ENCODE measurements around the gene SPRING1.

Gene SPRING1

DNA sequence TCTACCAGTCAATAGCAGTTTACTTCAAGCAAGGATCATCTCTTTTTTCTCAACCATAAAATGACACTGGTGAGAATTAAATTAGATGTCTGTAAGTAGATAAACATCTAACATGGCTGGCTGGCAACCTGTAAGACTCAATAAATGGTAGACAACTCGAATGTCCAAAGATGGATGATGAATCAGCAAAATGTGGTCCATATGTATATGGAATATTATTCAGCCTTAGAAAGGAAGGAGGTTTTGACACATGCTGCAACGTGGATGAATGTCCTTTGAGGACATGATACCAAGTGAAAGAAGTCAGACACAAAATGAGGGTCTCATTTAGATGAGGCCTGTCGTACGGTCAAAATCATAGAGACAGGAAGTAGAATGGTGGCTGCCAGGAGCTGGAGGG, 46.2 kb downstream of the SPRING1 start:
- Histone ChIP-seq H3K4me3 (ENCODE audit: low read depth in 1 of 2, low read length in 2 of 2) (no peak overlapping the region), H3K9ac (ENCODE audit: low read length) (no peak overlapping the region), H3K27ac (ENCODE audit: low read depth, low read length) (no peak overlapping the region), H3K4me1 (ENCODE audit: insufficient read depth, low read length) (no peaks in the 10 kb centered on the region), H3K36me3 (ENCODE audit: insufficient read depth, low read length) (no peaks in the 10 kb centered on the region), H3K27me3 (ENCODE audit: control insufficient read depth in 1 of 2, insufficient read depth in 2 of 2, low read length in 2 of 2) (peaks cover 4 to 23% of the 10 kb centered on the region in 2 donors), H3K9me3 (ENCODE audit: low read length) (no peaks in the 10 kb centered on the region)

DNA sequence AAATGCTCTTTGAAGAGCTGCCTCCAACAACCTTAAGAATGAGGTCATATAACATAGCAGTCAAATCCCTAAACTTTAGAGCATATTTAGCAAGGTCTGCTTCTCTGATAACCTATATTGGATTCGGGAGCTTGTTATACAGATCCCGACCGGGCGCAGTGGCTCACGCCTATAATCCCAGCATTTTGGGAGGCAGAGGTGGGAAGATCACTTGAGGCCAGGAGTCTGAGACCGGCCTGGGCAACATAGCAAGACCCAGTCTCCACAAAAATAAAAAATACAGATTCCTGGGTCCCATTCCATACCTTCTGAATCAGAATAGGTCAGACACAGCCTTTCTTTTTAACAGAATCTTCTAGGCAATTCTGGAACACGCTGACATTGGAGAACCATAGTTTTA, 46.7 kb downstream of the SPRING1 start:
- H3K9ac ChIP-seq (ENCODE audit: low read length) = no peak overlapping the region
- H3K27me3 ChIP-seq (ENCODE audit: control insufficient read depth in 1 of 2, insufficient read depth in 2 of 2, low read length in 2 of 2) = peaks cover 4 to 23% of the 10 kb centered on the region in 2 donors
- H3K27ac ChIP-seq (ENCODE audit: low read depth, low read length) = no peak overlapping the region
- H3K4me3 ChIP-seq (ENCODE audit: low read depth in 1 of 2, low read length in 2 of 2) = no peak overlapping the region
- H3K9me3 ChIP-seq (ENCODE audit: low read length) = no peaks in the 10 kb centered on the region
- H3K4me1 ChIP-seq (ENCODE audit: insufficient read depth, low read length) = no peaks in the 10 kb centered on the region
- no peaks in the 10 kb centered on the region for H3K36me3 ChIP-seq (ENCODE audit: insufficient read depth, low read length)

DNA sequence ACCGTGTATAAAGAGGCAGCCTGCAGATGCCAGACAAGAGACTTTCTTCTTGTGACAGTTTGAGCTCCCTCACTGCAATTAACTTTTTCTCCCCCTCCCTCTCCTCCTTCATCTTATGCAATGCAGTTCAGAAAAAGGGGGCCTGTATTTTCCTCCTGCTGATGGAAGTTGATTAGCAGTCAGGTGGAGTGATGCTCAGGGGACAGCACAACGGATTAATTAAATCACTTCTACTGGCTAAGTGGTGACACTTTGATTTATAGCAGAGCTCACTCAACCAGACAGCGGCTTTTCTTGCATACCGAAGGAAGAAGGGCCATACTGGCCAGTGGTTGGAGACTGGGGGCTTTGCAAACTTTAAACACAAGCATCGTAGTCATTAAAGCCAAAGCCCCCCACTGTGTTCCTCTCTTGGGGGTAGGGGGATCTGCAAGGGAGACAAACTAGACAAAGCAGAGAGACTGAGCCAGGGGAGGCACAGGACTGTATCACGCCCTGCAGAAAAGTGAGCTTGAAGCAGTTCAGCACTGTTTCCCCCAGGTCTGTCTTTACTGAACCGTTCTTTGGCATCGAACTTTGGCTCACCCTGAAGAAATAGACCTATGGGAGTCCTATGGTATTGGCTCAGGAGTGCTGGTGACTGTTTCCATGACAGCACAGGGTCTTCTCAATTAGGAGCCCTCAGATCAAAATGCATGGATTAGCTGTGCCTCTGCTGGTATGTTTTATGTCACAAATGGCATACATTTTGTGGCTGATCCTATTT, 47.7 kb downstream of the SPRING1 start:
- Histone ChIP-seq H3K9me3 (ENCODE audit: low read length) (no peaks in the 10 kb centered on the region), H3K9ac (ENCODE audit: low read length) (no peak overlapping the region), H3K4me3 (ENCODE audit: low read depth in 1 of 2, low read length in 2 of 2) (no peak overlapping the region), H3K27me3 (ENCODE audit: control insufficient read depth in 1 of 2, insufficient read depth in 2 of 2, low read length in 2 of 2) (peaks cover 4 to 23% of the 10 kb centered on the region in 2 donors), H3K4me1 (ENCODE audit: insufficient read depth, low read length) (no peaks in the 10 kb centered on the region), H3K36me3 (ENCODE audit: insufficient read depth, low read length) (no peaks in the 10 kb centered on the region), H3K27ac (ENCODE audit: low read depth, low read length) (no peak overlapping the region)

DNA sequence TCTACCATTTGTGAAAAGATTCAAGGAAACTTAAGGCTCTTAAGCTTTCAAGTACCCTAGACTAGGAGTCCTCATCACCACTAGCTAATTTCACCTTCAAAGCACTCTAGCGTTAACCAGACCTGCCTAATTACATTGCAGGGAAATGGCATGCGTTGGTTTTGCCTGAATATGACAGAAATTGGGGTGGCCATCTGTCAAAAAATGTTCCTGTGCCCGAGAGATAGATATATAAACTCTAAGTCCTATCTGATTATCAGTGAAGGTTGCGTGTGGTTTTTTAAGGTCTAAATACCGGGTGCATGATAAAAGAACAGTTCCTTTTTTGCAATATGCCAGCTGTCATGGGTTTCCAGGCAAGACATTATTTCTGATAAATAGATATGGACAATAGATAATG, 48.3 kb downstream of the SPRING1 start:
- H3K9ac ChIP-seq (ENCODE audit: low read length) = no peak overlapping the region

More for the DNA sequence above, 48.3 kb downstream of the SPRING1 start:
- Histone ChIP-seq H3K36me3 (ENCODE audit: insufficient read depth, low read length) (no peaks in the 10 kb centered on the region), H3K27me3 (ENCODE audit: control insufficient read depth in 1 of 2, insufficient read depth in 2 of 2, low read length in 2 of 2) (peaks cover under 1 to 23% of the 10 kb centered on the region in 2 donors), H3K4me1 (ENCODE audit: insufficient read depth, low read length) (no peaks in the 10 kb centered on the region), H3K9me3 (ENCODE audit: low read length) (no peaks in the 10 kb centered on the region), H3K27ac (ENCODE audit: low read depth, low read length) (no peak overlapping the region), H3K4me3 (ENCODE audit: low read depth in 1 of 2, low read length in 2 of 2) (no peak overlapping the region)
